ENCODE measurements around the gene TNNC2.
A peak's percentile ranks its signal among the peaks of the same experiment; 100 is the strongest.
"Not testable (repeated sequence)": the region's sequence is repeated elsewhere in the genome, so short reads cannot be mapped to it uniquely, and the experiment has no call there.

TNNC2 gene

GRCh38 chr20:45848421-45848820, 21.3 kb upstream of the TNNC2 start:
- no peak for DNase-seq

DNA sequence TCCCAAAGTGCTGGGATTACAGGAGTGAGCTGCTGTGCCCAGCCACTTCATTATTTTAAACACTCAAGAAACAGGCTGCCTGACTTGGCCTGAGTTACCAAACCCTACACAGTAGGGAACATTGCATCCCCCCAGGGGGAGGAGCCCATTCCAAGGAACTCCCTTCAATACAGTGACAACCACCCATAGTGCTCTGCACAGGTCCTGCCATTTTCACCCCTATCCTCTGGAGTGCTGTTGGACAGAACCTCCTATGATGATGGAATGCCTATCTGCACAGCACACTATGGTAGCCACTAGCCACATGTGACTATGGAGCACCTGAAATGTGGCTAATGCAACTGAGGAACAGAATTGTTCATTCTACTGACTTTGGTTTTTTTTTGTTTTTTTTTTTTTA, 18.3 kb upstream of the TNNC2 start:
- no peak for DNase-seq

DNA sequence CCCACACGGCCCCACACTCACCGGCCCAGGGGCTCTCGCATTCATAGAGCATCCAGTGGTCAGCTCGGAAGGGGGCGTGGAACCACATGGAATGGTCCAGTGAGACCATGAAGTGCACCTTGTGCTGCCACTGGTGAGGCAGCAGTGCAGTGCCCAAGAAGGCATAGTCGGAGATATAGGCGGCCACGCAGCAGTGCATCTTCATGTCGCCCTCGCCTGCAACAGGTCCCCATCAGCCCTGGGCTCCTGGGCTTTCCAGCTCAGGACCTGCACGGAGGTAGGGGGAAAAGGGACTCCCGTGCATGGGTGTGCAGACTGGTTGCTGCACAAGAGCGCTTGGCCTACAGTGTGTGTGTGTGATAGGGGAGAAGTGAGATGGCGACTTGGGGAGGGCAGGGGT, 16.4 kb upstream of the TNNC2 start:
- DNase-seq = no peak

DNA sequence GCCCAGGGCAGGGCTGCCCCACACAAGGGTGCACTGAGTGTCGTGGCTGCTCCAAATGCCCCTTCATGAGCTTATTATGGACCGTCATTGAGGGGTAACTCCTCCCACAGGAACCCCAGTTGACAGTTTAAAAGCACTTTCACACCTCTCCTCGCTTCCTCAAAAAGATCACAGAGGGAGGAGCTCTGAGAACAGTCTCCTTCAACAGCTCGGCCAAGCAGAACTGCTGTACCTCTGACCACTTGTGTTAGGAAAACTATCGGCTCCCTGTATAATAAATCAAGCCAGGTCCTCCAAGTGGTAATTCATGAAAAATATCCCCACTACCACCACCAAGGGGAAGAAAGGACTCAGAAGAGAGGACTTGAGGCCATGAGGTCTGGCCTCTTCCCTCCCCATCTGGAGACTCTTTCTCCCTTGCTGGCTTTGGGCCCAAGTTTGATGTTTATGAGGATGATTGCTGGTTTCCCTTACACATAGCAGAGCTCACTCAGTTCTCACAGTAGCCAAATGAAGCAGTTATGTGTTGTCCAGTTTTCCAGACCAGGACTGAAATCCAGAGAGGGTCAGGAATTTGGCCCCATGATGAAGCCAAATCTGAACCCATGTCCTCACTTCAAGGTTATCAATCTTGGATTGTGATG, 15.2 kb upstream of the TNNC2 start:
- DNase-seq = no peak

- DNase-seq = no peak
Observed at GRCh38 chr20:45841407-45842129, 14.5 kb upstream of the TNNC2 start.

- DNase-seq = no peak
Observed at GRCh38 chr20:45840700-45841198, 13.6 kb upstream of the TNNC2 start.

DNA sequence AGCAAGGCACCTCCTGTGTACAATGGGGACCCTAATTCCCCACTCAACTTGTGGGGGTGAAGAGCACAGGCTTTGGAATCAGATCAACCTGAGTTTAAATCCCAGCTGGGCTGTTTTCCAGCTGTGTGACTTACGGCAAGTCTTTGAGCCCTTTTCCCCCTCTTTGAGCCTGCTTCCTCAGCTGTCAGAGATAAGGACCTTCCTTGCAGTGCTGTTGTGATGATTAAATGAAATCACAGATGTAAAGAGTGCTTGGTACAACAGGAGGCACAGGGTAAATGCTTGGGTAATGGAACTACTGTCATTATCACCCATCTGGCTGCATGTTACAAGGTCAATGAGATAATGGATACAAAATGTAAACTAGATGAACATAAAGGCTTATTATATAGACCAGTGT, 9.7 kb upstream of the TNNC2 start:
- no peak for DNase-seq

DNA sequence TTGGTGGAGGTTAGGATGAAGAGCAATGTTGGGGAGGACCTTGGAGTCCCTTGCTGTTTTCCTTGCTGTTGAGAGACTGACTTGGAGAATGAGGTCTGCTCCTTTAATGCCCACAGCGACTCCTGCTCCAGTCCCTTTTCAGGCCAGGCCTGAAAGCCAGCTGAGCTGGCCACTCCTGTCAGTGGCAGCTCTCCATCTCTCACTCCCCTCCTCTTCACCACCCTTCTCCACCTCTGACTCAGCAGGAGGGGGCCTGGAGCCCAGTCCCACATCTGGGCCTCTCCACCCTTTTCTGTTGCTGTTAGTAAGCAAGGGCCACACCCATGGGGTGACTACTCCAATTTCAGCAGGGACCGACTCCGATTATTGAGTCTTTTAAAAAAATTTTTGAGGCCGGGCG, 8.7 kb upstream of the TNNC2 start:
- DNase-seq = peak; percentile 58

DNA sequence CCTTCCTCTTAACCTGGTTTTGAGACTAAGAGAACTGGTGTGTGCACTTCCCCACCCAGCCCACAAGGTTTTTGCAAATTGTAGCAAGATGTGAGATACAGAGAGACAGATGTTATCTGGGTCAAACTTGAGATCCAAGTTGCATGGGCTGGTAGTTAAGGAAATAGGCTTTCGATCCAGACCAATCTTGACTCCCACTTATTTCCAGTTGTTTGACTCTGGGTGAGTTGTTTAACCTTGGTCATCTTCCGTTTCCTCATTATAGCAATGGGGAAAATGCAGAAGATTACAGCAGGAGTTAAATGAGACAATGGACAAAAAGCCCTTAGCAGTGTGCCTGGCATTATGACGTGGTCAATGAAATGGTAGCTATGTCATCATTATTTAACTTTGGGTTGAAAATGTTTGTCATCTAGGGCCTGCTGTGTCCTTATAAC, 8.2 kb upstream of the TNNC2 start:
- no peak for DNase-seq

GRCh38 chr20:45834797-45835161, 7.7 kb upstream of the TNNC2 start:
- no peak for DNase-seq

DNA sequence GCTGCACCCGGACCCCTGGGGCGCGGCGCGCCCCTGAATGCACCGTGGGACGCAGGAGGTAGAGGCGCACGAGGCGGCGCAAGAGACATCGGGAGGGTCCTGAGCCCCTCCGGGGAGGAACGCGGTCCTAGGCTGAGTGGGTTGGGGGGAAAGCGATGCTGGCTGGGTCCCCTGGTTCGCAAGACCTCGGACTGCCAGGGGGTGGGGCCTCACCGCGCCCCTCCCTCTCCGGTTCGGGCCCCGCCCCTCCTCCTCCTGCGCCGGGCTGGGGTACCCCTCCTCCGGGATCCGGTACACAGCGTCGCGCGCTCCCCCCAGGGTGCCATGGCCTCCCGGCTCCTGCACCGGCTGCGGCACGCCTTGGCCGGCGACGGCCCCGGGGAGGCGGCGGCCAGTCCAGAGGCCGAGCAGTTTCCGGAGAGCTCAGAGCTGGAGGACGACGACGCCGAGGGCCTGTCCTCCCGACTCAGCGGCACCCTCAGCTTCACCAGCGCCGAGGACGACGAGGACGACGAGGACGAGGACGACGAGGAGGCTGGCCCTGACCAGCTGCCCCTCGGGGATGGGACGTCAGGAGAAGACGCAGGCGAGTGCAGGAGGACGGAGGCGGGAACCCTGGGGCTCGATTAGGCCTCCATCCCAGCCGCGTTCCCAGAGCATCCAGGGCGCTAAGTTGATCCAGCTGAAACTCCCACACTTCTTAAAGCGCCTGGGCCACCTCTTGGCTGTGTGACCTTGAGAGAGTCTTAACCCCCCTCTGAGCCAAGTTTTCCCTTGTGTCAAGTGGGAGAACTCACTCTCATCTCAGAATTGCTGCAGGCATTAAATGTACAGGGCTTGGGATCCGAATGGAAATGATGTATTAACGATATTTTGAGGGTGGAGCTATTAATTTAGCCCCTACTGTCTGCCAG, 7.0 kb upstream of the TNNC2 start:
- peak; percentile 65 for DNase-seq

GRCh38 chr20:45833030-45833882, 6.1 kb upstream of the TNNC2 start, which contains the start of gene SNX21:
SNX21 (plus strand) TSS chr20:45833799; CDS start chr20:45833920, 121 bp downstream.
- peak; percentile 93 for DNase-seq

DNA sequence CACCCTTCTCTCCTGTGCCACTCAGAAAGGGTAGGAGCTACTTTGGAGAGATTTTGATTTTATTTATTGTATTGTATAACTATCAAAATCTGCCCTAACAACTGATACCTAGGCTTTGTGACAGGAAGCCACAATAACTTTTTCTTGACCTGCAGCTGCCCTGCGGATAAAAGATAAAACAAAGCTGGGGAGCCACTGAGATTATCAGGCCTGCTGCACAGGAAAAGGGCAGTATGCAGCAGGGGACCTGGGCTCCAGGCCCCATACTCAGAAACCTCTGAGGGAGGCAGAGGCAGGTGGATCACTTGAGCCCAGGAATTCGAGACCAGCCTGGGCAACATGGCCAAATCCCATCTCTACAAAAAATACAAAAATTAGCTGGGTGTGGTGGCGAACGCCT, 5.5 kb upstream of the TNNC2 start:
- DNase-seq = no peak

- not testable (repeated sequence) for DNase-seq
Observed at GRCh38 chr20:45829673-45830106, 2.6 kb upstream of the TNNC2 start.

DNA sequence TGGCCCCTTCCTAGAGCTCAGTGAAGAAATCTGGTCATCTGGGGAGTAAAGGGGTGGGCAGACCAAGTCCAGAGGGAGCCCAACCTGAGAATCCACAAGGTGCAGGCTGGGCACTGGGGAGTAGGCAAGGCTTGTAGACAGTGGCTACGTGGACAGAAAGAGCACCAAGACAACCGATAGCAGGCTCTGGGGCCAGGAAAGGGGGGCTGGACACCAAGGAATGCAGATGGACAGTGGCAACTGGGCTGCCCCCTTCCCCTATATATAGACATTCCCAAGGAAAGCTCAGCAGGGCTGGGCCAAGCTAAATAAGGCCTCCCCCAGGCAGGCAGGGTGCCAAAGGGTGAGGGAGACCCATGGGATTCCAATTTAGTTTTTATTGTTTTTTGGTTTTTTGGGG, 1.5 kb upstream of the TNNC2 start:
- DNase-seq = peak; percentile 69

- DNase-seq = no peak
Observed at GRCh38 chr20:45827712-45828111, 600 bp upstream of the TNNC2 start.

DNA sequence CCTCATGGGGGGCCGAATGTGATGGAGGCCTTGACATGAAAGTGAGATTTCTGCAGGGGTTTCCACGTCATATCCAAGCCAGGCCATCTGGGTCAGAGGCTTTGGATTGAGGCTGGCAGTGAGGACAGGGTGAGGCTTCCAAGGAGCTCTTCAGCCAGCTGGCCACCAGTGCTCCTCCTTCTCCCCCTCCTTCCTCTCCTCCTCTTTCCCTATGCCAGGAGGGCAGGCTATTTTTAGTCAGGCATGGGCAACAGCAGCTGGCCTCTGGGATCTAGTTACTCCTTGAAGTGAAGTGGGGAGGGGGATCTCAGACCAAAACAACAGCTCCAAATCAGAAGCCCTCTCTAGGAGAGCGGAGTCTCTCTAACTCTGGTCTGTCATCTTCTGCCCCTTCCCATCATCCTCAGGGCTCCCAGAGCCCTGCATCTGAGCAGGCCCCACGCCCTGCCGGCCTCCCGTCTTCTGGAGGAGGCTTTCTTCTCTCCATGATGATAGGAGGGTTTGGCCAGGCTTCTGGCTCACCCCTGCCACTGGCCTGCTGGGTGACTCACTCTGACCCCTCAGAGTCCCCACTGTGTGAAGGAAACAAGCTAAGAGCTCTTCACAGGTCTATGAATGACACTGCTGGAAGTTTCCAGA, 612 bp downstream of the TNNC2 start:
- peak; percentile 38 for DNase-seq

DNA sequence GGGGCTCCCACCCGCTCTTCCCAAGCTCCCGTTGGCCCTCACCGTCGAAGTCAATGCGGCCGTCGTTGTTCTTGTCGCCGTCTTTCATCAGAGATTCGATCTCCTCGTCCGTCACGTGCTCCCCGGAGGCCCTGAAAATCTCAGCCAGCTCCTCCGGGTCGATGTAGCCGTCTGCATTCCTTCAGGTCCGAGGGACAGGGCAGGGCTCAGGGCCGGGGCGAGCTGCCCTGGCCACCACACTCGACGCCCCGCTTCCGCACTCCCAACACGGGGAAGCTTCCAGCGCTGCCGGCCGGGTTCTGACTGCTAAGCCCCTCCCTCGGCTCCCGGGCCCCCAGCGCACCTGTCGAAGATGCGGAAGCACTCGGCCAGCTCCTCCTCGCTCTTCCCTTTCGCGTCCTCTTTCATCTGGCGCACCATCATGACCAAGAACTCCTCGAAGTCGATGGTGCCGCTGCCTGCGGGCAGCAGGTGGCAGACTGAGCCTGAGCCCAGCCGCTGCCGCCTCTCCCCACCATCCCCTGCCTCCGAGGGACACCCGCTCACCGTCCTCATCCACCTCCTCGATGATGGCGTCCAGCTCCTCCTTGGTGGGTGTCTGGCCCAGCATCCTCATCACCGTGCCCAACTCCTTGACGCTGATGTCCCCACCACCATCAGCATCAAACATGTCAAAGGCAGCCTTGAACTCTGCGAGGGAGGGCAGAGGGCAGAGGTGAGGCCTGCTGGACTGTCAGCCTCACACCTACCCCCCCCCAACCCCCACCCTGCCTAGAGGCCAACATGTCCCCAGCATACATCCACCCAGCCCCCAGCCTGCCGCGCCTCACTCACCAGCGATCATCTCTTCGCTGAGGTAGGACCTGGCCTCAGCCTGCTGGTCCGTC, 2.9 kb downstream of the TNNC2 start:
- peak; percentile 42 for DNase-seq

GRCh38 chr20:45822857-45823256, 4.3 kb downstream of the TNNC2 start:
- DNase-seq = peak; percentile 35

DNA sequence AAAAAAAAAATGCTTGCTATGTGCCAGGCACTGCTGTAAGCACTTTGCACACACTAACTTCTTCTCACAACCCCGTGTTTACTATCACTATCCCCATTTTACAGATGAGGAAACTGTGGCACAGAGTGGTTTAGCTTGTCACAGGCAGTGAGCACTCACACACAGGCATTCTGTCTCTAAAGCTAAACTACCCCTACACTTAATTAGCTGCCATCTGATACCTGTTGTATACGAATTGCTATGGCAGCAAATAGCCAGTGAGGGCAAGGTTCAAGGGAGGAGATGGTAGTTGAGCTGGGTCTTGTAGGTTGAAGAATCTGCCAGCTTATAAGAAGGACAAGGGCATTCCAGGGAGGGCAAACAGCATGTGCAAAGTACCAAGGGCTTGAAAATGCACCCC, 5.2 kb downstream of the TNNC2 start:
- DNase-seq = no peak

All from fibroblast of skin of back (primary cell).